Measurements from ENCODE around the gene ARMC5.
"Not testable (repeated sequence)": the region's sequence is repeated elsewhere in the genome, so short reads cannot be mapped to it uniquely, and the experiment has no call there.

- TF ChIP-seq, protein P1, sequence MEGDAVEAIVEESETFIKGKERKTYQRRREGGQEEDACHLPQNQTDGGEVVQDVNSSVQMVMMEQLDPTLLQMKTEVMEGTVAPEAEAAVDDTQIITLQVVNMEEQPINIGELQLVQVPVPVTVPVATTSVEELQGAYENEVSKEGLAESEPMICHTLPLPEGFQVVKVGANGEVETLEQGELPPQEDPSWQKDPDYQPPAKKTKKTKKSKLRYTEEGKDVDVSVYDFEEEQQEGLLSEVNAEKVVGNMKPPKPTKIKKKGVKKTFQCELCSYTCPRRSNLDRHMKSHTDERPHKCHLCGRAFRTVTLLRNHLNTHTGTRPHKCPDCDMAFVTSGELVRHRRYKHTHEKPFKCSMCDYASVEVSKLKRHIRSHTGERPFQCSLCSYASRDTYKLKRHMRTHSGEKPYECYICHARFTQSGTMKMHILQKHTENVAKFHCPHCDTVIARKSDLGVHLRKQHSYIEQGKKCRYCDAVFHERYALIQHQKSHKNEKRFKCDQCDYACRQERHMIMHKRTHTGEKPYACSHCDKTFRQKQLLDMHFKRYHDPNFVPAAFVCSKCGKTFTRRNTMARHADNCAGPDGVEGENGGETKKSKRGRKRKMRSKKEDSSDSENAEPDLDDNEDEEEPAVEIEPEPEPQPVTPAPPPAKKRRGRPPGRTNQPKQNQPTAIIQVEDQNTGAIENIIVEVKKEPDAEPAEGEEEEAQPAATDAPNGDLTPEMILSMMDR (IDR thresholded peaks at IDR 0.05): not testable (repeated sequence)
- TF ChIP-seq POLR2A (IDR thresholded peaks at IDR 0.05): not testable (repeated sequence)
These were observed 44.3 kb downstream of the ARMC5 start for GRCh38 chr16:31503555-31503954.

Data from body of pancreas (tissue), 4 donors.